GM19452 (cell line): ENCODE measurements around the gene SLC5A4.
"Not testable (repeated sequence)": the region's sequence is repeated elsewhere in the genome, so short reads cannot be mapped to it uniquely, and the experiment has no call there.

ENCODE experiments used
- ATAC-seq: cut with Tn5 transposase; IDR thresholded peaks from one replicate; pipeline ENCODE4 v1.9.1; 2021; ENCODE audit not compliant: unreplicated experiment

SLC5A4 gene

GRCh38 chr22:32255217-32255616 lies at the start of gene SLC5A4:
SLC5A4 (minus strand) TSS chr22:32255347; CDS start chr22:32255329, 18 bp downstream.
- no peak for ATAC-seq

- not testable (repeated sequence) for ATAC-seq
Observed at GRCh38 chr22:32293921-32294320, 38.8 kb upstream of the SLC5A4 start.

- ATAC-seq: no peak
Observed at GRCh38 chr22:32286290-32286840, 31.2 kb upstream of the SLC5A4 start.

GRCh38 chr22:32281072-32281471 lies 25.9 kb upstream of the SLC5A4 start:
- no peak for ATAC-seq

- ATAC-seq: not testable (repeated sequence)
Observed at GRCh38 chr22:32275353-32275752, 20.2 kb upstream of the SLC5A4 start.

- no peak for ATAC-seq
Observed at GRCh38 chr22:32271389-32271788, 16.2 kb upstream of the SLC5A4 start.

- ATAC-seq: no peak
Observed at GRCh38 chr22:32270641-32271369, 15.7 kb upstream of the SLC5A4 start.

GRCh38 chr22:32269316-32269715 lies 14.2 kb upstream of the SLC5A4 start:
- ATAC-seq: no peak

- ATAC-seq: no peak
Observed at GRCh38 chr22:32267011-32267410, 11.9 kb upstream of the SLC5A4 start.

GRCh38 chr22:32265882-32266767 lies 11.0 kb upstream of the SLC5A4 start:
- ATAC-seq: no peak

GRCh38 chr22:32263678-32264077 lies 8.5 kb upstream of the SLC5A4 start:
- ATAC-seq: not testable (repeated sequence)

GRCh38 chr22:32261306-32261705 lies 6.2 kb upstream of the SLC5A4 start:
- no peak for ATAC-seq

- ATAC-seq: no peak
Observed at GRCh38 chr22:32258791-32259190, 3.6 kb upstream of the SLC5A4 start.

- no peak for ATAC-seq
Observed at GRCh38 chr22:32255726-32256125, 579 bp upstream of the SLC5A4 start.

- no peak for ATAC-seq
Observed at GRCh38 chr22:32249231-32249630, 5.9 kb downstream of the SLC5A4 start.

GRCh38 chr22:32248276-32248675 lies 6.9 kb downstream of the SLC5A4 start:
- no peak for ATAC-seq

- no peak for ATAC-seq
Observed at GRCh38 chr22:32246166-32246565, 9.0 kb downstream of the SLC5A4 start.

- no peak for ATAC-seq
Observed at GRCh38 chr22:32245042-32245441, 10.1 kb downstream of the SLC5A4 start.

- no peak for ATAC-seq
Observed at GRCh38 chr22:32244547-32244946, 10.6 kb downstream of the SLC5A4 start.

GRCh38 chr22:32240461-32240860 lies 14.7 kb downstream of the SLC5A4 start:
- no peak for ATAC-seq

GRCh38 chr22:32237906-32238305 lies 17.2 kb downstream of the SLC5A4 start:
- ATAC-seq: no peak

- ATAC-seq: no peak
Observed at GRCh38 chr22:32236970-32237369, 18.2 kb downstream of the SLC5A4 start.
